Measurements from ENCODE around the gene ETNK2. TPM values are rescaled to one million over a fixed set of nuclear protein-coding genes. Genes with fewer than 3 reads are reported as not detected.

The ETNK2 gene
- total RNA-seq, 1 donor from 2014 or later: 15.6 TPM

- no peak for TF ChIP-seq CTCF (conservative IDR thresholded peaks at IDR 0.05; ENCODE audit: low read depth, low read length)
- H3K4me3 ChIP-seq (ENCODE audit: low read depth, low read length): no peak overlapping the region
- DNase-seq (ENCODE audit: low read depth): no peak
Observed at GRCh38 chr1:204126956-204127355, 24.9 kb downstream of the ETNK2 start.

- no peak for DNase-seq (ENCODE audit: low read depth)
- TF ChIP-seq CTCF (conservative IDR thresholded peaks at IDR 0.05; ENCODE audit: low read depth, low read length): no peak
Observed at GRCh38 chr1:204126386-204126785, 25.5 kb downstream of the ETNK2 start.

GRCh38 chr1:204125759-204126351, 26.0 kb downstream of the ETNK2 start:
- TF ChIP-seq CTCF (conservative IDR thresholded peaks at IDR 0.05; ENCODE audit: low read depth, low read length): no peak
- no peak for DNase-seq (ENCODE audit: low read depth)
- no peak overlapping the region for H3K4me3 ChIP-seq (ENCODE audit: low read depth, low read length)

More at GRCh38 chr1:204126386-204126785, 25.5 kb downstream of the ETNK2 start:
- H3K4me3 ChIP-seq (ENCODE audit: low read depth, low read length): no peak overlapping the region

GRCh38 chr1:204124639-204125038, 27.2 kb downstream of the ETNK2 start:
- no peak for DNase-seq (ENCODE audit: low read depth)
- no peak for TF ChIP-seq CTCF (conservative IDR thresholded peaks at IDR 0.05; ENCODE audit: low read depth, low read length)
- no peak overlapping the region for H3K4me3 ChIP-seq (ENCODE audit: low read depth, low read length)

- TF ChIP-seq CTCF (conservative IDR thresholded peaks at IDR 0.05; ENCODE audit: low read depth, low read length): peak; percentile 66
- H3K4me3 ChIP-seq (ENCODE audit: low read depth, low read length): no peak overlapping the region
- no peak for DNase-seq (ENCODE audit: low read depth)
Observed at GRCh38 chr1:204123376-204123775, 28.5 kb downstream of the ETNK2 start.

GRCh38 chr1:204121840-204122555, 29.8 kb downstream of the ETNK2 start:
- no peak for TF ChIP-seq CTCF (conservative IDR thresholded peaks at IDR 0.05; ENCODE audit: low read depth, low read length)
- no peak overlapping the region for H3K4me3 ChIP-seq (ENCODE audit: low read depth, low read length)

GRCh38 chr1:204116539-204116938, 35.3 kb downstream of the ETNK2 start:
- DNase-seq (ENCODE audit: low read depth): no peak
- no peak for TF ChIP-seq CTCF (conservative IDR thresholded peaks at IDR 0.05; ENCODE audit: low read depth, low read length)
- no peak overlapping the region for H3K4me3 ChIP-seq (ENCODE audit: low read depth, low read length)

More at GRCh38 chr1:204121840-204122555, 29.8 kb downstream of the ETNK2 start:
- DNase-seq (ENCODE audit: low read depth): no peak
